ENCODE results near the gene FZD1.

DNA sequence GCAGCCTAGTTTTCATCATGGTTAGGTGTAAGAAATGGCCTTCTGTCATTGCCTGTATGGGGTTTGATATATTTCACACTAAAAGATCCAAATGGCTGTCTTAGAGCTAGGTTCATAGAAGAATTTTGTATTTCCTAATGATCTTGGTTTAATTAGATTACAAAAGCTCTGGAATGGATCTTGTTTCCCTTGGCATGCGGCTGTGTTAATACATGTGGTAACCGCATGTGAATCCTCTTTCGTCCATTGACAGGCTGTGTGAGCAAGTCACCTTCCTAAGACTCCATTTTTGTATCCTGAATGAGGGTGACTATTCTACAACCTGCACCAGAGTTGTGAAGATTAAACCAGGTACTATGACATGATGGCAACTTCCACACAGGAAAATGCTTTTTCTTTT, 12.4 kb upstream of the FZD1 start:
- TF ChIP-seq, protein P1, sequence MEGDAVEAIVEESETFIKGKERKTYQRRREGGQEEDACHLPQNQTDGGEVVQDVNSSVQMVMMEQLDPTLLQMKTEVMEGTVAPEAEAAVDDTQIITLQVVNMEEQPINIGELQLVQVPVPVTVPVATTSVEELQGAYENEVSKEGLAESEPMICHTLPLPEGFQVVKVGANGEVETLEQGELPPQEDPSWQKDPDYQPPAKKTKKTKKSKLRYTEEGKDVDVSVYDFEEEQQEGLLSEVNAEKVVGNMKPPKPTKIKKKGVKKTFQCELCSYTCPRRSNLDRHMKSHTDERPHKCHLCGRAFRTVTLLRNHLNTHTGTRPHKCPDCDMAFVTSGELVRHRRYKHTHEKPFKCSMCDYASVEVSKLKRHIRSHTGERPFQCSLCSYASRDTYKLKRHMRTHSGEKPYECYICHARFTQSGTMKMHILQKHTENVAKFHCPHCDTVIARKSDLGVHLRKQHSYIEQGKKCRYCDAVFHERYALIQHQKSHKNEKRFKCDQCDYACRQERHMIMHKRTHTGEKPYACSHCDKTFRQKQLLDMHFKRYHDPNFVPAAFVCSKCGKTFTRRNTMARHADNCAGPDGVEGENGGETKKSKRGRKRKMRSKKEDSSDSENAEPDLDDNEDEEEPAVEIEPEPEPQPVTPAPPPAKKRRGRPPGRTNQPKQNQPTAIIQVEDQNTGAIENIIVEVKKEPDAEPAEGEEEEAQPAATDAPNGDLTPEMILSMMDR (IDR thresholded peaks at IDR 0.05; ENCODE audit: insufficient read depth, low read length, poor library complexity, severe bottlenecking), result no peak
- no peak for TF ChIP-seq EZH2phosphoT487 (conservative IDR thresholded peaks at IDR 0.05; ENCODE audit: low read length)

Data from SU-DHL-6 (cell line).